NOMO-1 (cell line): ENCODE measurements around the gene GP5.

Experiments
- DNase-seq, 2 experiments: peaks; one replicate each; lab custom pipeline; 2025; ENCODE audit not compliant: unreplicated experiment in 2 of 2; lab: John Stamatoyannopoulos, UW

GP5 gene

DNA sequence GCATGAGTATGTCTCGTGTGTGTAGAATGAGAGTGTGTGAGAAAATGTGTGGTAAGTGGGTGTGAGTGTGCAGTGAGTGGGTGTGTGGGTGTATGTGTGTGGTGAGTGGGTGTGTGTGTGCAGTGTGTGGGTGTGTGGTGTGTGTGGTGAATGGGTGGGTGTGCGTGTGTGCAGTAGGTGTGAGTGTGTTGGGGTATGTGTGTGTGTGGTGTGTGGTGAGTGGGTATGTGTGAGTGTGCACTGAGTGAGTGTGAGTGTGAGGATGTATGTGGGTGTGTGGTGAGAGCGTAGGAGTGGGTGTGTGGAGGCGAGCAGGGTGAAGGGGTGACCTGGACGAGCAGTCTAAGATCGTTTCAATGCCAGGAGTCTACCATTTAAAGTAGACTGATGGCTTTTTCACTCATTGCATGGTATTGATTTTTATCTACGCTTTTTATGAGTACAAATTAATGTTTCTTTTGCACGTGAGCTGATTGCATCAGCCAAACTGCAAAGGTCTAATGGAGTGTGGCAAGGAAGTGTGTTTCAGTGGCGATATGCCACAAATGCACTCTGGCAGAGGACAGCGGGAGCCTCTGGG, 46.3 kb downstream of the GP5 start:
- DNase-seq = no peak

DNA sequence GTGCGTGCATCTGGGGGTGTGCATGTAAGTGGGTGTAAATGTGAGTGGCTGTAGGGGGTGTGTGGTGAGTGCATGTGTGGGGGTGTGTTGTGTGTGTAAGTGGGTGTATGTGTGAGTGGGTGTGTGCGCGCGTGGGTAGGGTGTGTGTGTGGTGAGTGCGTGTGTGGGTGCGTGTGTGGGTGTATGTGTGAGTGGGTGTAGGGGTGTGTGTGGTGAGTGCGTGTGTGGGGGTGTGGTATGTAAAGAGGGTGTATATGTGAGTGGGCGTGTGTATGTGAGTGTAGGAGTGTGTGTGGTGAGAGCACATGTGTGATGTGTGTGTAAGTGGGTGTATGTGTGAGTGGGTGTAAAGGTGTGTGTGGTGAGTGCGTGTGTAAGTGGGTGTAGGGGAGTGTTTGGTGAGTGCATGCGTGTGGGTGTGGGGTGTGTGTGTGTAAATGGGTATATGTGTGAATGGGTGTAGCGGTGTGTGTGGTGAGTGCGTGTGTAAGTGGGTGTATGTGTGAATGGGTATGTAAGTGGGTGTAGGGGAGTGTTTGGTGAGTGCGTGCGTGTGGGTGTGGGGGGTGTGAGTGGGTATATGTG, 47.0 kb downstream of the GP5 start:
- DNase-seq = no peak

DNA sequence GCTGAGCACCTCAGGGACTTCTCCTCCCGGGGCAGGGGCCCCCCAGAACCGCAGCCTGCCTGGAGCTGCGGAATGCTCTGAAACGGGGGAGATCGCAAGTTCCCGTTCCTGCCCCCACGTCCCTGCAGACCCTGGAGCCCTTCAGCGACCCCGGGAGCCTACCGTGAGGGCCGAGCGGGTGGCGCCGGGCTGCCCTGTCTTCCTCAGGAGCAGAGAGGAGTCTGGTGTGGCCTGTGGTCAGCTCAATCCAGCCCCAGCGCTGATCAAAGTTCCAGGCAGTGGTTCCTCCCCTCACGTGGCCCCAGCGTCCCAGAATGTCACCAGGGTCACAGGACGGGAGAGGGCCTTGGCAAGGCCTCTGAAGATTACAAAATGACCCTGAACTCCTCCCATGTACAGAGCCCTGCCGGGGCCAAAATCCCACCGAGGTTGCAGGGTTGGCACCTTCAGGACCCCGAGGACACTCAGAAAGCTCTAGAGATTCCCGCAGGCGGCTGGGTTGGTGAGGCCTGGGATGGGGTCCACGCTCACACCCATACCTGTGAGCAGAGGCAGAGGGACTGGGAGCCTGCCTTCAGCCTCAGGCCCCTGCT, 47.9 kb downstream of the GP5 start, which contains the start of gene CPN2:
CPN2 (minus strand) TSS at position 249 of the 593 bp plus-strand sequence. CDS start 8,626 bp downstream, outside the sequence.
- DNase-seq = no peak

DNA sequence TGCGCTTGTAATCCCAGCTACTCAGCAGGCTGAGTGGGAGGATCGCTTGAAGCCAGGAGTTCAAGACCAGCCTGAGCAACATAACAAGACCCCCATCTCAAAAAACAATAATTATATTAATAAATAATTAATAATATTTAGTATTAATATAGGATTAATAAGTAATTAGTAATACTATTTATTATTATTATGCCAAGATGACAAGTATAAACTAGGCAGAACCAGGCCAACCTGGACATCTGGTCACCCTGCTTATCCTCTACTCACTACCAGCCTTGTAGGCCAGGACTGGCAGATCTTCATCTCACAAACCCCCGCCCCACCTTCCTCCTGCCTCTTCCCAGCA, 48.4 kb downstream of the GP5 start:
- no peak for DNase-seq

DNA sequence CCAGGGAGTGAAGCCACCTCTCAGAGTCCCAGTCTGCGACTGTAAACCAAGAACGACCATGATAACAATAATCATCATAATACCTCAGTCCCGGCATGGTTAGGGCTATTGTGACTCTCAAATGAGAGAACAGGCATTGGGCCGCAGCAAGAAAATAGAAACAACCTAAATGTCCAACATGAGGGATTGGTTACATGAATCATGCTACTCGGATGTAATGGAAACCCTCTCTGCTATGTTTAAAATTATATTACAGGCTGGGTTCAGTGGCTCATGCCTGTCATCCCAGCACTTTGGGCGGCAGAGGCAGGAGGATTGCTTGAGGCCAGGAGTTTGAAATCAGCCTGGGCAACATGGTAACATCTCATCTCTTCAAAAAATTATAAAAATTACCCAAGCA, 50.7 kb downstream of the GP5 start:
- DNase-seq = no peak

DNA sequence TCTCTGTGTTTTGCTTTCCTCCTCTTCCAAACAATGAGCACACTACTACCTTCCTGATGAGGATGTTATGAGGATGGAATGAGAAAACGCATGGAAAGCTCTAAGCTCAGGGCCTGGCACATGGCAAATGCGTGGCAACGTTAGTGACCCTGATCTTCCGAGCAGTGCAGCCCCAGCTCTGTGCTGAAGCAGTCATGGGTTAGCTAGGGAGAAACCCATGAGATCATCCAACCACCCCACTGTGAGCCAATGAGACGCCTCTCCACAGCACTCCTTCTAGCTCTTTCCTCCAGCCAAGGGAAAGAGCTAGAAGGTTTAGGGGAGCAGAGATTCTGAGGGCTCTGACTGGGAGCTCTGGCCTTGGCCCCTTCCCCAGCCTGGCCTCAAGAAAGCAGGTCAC, 52.4 kb downstream of the GP5 start:
- no peak for DNase-seq

DNA sequence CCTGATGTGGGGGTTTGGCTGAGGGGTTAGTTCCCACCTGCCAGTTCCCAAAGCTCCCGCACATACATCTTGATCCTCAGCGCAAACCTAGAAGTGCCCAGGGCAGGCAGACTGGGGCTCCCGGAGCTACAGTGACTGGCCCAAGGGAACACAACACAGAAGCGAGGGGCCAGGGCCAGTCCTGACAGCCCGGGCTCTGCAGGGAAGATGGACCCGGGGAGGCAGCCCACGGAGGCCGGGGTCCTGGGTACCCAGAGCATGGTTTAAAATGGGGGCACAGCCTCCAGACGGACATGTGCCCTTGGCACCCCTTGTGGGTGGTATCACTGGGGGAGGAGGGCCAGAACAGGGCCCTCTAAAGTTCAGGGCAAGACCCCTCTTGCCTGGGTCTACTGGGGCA, 53.0 kb downstream of the GP5 start:
- no peak for DNase-seq
